ENCODE data around the gene CDH12.

CDH12 gene

GRCh38 chr5:21818370-21818720 lies 1034.8 kb downstream of the CDH12 start:
- Histone ChIP-seq H2AFZ (ENCODE audit: low read length, unreplicated experiment) (peak overlapping the region; percentile 86), H3K27ac (ENCODE audit: low read depth, low read length) (peak overlapping the region; percentile 84), H3K36me3 (ENCODE audit: insufficient read depth, low read length) (no peaks in the 10 kb centered on the region), H3K79me2 (ENCODE audit: control insufficient read depth, insufficient read depth, low read length, unreplicated experiment) (no peaks in the 10 kb centered on the region), H3K4me1 (ENCODE audit: control insufficient read depth, insufficient read depth, low read length, unreplicated experiment) (peaks cover 16% of the 10 kb centered on the region), H3K4me3 (ENCODE audit: low read depth, low read length) (peak overlapping the region; percentile 76), H3K27me3 (ENCODE audit: insufficient read depth, low read length) (no peaks in the 10 kb centered on the region)

- Histone ChIP-seq H3K27ac (ENCODE audit: low read depth, low read length) (peak overlapping the region; percentile 84), H3K4me3 (ENCODE audit: low read depth, low read length) (peak overlapping the region; percentile 76)
These were observed 1035.3 kb downstream of the CDH12 start for GRCh38 chr5:21817668-21818369.

GRCh38 chr5:21810737-21811316 lies 1042.3 kb downstream of the CDH12 start:
- Histone ChIP-seq H3K4me1 (ENCODE audit: control insufficient read depth, insufficient read depth, low read length, unreplicated experiment) (peaks cover 23% of the 10 kb centered on the region), H3K79me2 (ENCODE audit: control insufficient read depth, insufficient read depth, low read length, unreplicated experiment) (no peaks in the 10 kb centered on the region), H3K27me3 (ENCODE audit: insufficient read depth, low read length) (no peaks in the 10 kb centered on the region), H3K36me3 (ENCODE audit: insufficient read depth, low read length) (no peaks in the 10 kb centered on the region), H2AFZ (ENCODE audit: low read length, unreplicated experiment) (peak overlapping the region; percentile 72), H3K4me3 (ENCODE audit: low read depth, low read length) (no peak overlapping the region), H3K27ac (ENCODE audit: low read depth, low read length) (no peak overlapping the region)

More at GRCh38 chr5:21817668-21818369, 1035.3 kb downstream of the CDH12 start:
- H2AFZ ChIP-seq (ENCODE audit: low read length, unreplicated experiment) = peak overlapping the region; percentile 86
- peaks cover 11% of the 10 kb centered on the region for H3K4me1 ChIP-seq (ENCODE audit: control insufficient read depth, insufficient read depth, low read length, unreplicated experiment)
- H3K79me2 ChIP-seq (ENCODE audit: control insufficient read depth, insufficient read depth, low read length, unreplicated experiment) = no peaks in the 10 kb centered on the region
- H3K36me3 ChIP-seq (ENCODE audit: insufficient read depth, low read length) = no peaks in the 10 kb centered on the region
- H3K27me3 ChIP-seq (ENCODE audit: insufficient read depth, low read length) = no peaks in the 10 kb centered on the region

- Histone ChIP-seq H3K4me1 (ENCODE audit: control insufficient read depth, insufficient read depth, low read length, unreplicated experiment) (peaks cover 23% of the 10 kb centered on the region), H3K27ac (ENCODE audit: low read depth, low read length) (no peak overlapping the region), H3K36me3 (ENCODE audit: insufficient read depth, low read length) (no peaks in the 10 kb centered on the region)
These were observed 1043.5 kb downstream of the CDH12 start for GRCh38 chr5:21809611-21810010.

GRCh38 chr5:21807953-21808352 lies 1045.2 kb downstream of the CDH12 start:
- no peak overlapping the region for H2AFZ ChIP-seq (ENCODE audit: low read length, unreplicated experiment)

More at GRCh38 chr5:21809611-21810010, 1043.5 kb downstream of the CDH12 start:
- H3K79me2 ChIP-seq (ENCODE audit: control insufficient read depth, insufficient read depth, low read length, unreplicated experiment) = no peaks in the 10 kb centered on the region
- peak overlapping the region; percentile 15 for H2AFZ ChIP-seq (ENCODE audit: low read length, unreplicated experiment)
- no peaks in the 10 kb centered on the region for H3K27me3 ChIP-seq (ENCODE audit: insufficient read depth, low read length)
- H3K4me3 ChIP-seq (ENCODE audit: low read depth, low read length) = no peak overlapping the region

GRCh38 chr5:21806943-21807342 lies 1046.2 kb downstream of the CDH12 start:
- Histone ChIP-seq H3K4me1 (ENCODE audit: control insufficient read depth, insufficient read depth, low read length, unreplicated experiment) (peaks cover 23% of the 10 kb centered on the region), H3K79me2 (ENCODE audit: control insufficient read depth, insufficient read depth, low read length, unreplicated experiment) (no peaks in the 10 kb centered on the region), H3K36me3 (ENCODE audit: insufficient read depth, low read length) (no peaks in the 10 kb centered on the region), H3K27ac (ENCODE audit: low read depth, low read length) (peak overlapping the region; percentile 73), H3K27me3 (ENCODE audit: insufficient read depth, low read length) (no peaks in the 10 kb centered on the region), H3K4me3 (ENCODE audit: low read depth, low read length) (no peak overlapping the region), H2AFZ (ENCODE audit: low read length, unreplicated experiment) (no peak overlapping the region)

More at GRCh38 chr5:21807953-21808352, 1045.2 kb downstream of the CDH12 start:
- H3K4me1 ChIP-seq (ENCODE audit: control insufficient read depth, insufficient read depth, low read length, unreplicated experiment) = peaks cover 23% of the 10 kb centered on the region
- H3K4me3 ChIP-seq (ENCODE audit: low read depth, low read length) = no peak overlapping the region
- H3K79me2 ChIP-seq (ENCODE audit: control insufficient read depth, insufficient read depth, low read length, unreplicated experiment) = no peaks in the 10 kb centered on the region
- no peaks in the 10 kb centered on the region for H3K27me3 ChIP-seq (ENCODE audit: insufficient read depth, low read length)
- H3K27ac ChIP-seq (ENCODE audit: low read depth, low read length) = peak overlapping the region; percentile 73
- H3K36me3 ChIP-seq (ENCODE audit: insufficient read depth, low read length) = no peaks in the 10 kb centered on the region

GRCh38 chr5:21806271-21806670 lies 1046.9 kb downstream of the CDH12 start:
- Histone ChIP-seq H2AFZ (ENCODE audit: low read length, unreplicated experiment) (no peak overlapping the region), H3K27me3 (ENCODE audit: insufficient read depth, low read length) (no peaks in the 10 kb centered on the region), H3K27ac (ENCODE audit: low read depth, low read length) (peak overlapping the region; percentile 64), H3K4me3 (ENCODE audit: low read depth, low read length) (no peak overlapping the region), H3K4me1 (ENCODE audit: control insufficient read depth, insufficient read depth, low read length, unreplicated experiment) (peaks cover 23% of the 10 kb centered on the region), H3K36me3 (ENCODE audit: insufficient read depth, low read length) (no peaks in the 10 kb centered on the region), H3K79me2 (ENCODE audit: control insufficient read depth, insufficient read depth, low read length, unreplicated experiment) (no peaks in the 10 kb centered on the region)

- Histone ChIP-seq H3K36me3 (ENCODE audit: insufficient read depth, low read length) (no peaks in the 10 kb centered on the region), H3K4me1 (ENCODE audit: control insufficient read depth, insufficient read depth, low read length, unreplicated experiment) (peaks cover 17% of the 10 kb centered on the region), H2AFZ (ENCODE audit: low read length, unreplicated experiment) (no peak overlapping the region), H3K27me3 (ENCODE audit: insufficient read depth, low read length) (no peaks in the 10 kb centered on the region), H3K27ac (ENCODE audit: low read depth, low read length) (no peak overlapping the region), H3K4me3 (ENCODE audit: low read depth, low read length) (no peak overlapping the region), H3K79me2 (ENCODE audit: control insufficient read depth, insufficient read depth, low read length, unreplicated experiment) (no peaks in the 10 kb centered on the region)
These were observed 1050.2 kb downstream of the CDH12 start for GRCh38 chr5:21802869-21803490.

GRCh38 chr5:21802100-21802499 lies 1051.0 kb downstream of the CDH12 start:
- no peak overlapping the region for H3K27ac ChIP-seq (ENCODE audit: low read depth, low read length)
- no peak overlapping the region for H3K4me3 ChIP-seq (ENCODE audit: low read depth, low read length)
- H3K27me3 ChIP-seq (ENCODE audit: insufficient read depth, low read length) = no peaks in the 10 kb centered on the region
- H3K79me2 ChIP-seq (ENCODE audit: control insufficient read depth, insufficient read depth, low read length, unreplicated experiment) = no peaks in the 10 kb centered on the region
- H3K4me1 ChIP-seq (ENCODE audit: control insufficient read depth, insufficient read depth, low read length, unreplicated experiment) = peaks cover 8% of the 10 kb centered on the region
- H2AFZ ChIP-seq (ENCODE audit: low read length, unreplicated experiment) = no peak overlapping the region
- no peaks in the 10 kb centered on the region for H3K36me3 ChIP-seq (ENCODE audit: insufficient read depth, low read length)

GRCh38 chr5:21792748-21793147 lies 1060.4 kb downstream of the CDH12 start:
- Histone ChIP-seq H3K4me3 (ENCODE audit: low read depth, low read length) (no peak overlapping the region), H3K27me3 (ENCODE audit: insufficient read depth, low read length) (no peaks in the 10 kb centered on the region), H3K79me2 (ENCODE audit: control insufficient read depth, insufficient read depth, low read length, unreplicated experiment) (no peaks in the 10 kb centered on the region), H3K27ac (ENCODE audit: low read depth, low read length) (no peak overlapping the region), H3K4me1 (ENCODE audit: control insufficient read depth, insufficient read depth, low read length, unreplicated experiment) (peaks cover 28% of the 10 kb centered on the region), H3K36me3 (ENCODE audit: insufficient read depth, low read length) (no peaks in the 10 kb centered on the region), H2AFZ (ENCODE audit: low read length, unreplicated experiment) (peak overlapping the region; percentile 28)

- Histone ChIP-seq H3K79me2 (ENCODE audit: control insufficient read depth, insufficient read depth, low read length, unreplicated experiment) (no peaks in the 10 kb centered on the region), H3K36me3 (ENCODE audit: insufficient read depth, low read length) (no peaks in the 10 kb centered on the region), H3K27me3 (ENCODE audit: insufficient read depth, low read length) (no peaks in the 10 kb centered on the region), H2AFZ (ENCODE audit: low read length, unreplicated experiment) (no peak overlapping the region), H3K4me3 (ENCODE audit: low read depth, low read length) (no peak overlapping the region), H3K4me1 (ENCODE audit: control insufficient read depth, insufficient read depth, low read length, unreplicated experiment) (peaks cover 28% of the 10 kb centered on the region), H3K27ac (ENCODE audit: low read depth, low read length) (no peak overlapping the region)
These were observed 1061.8 kb downstream of the CDH12 start for GRCh38 chr5:21791304-21791703.
